GM12878 (cell line): ENCODE measurements around the gene GSK3A. TPM values are rescaled to one million over a fixed set of nuclear protein-coding genes. Genes with fewer than 3 reads are reported as not detected.

Experiments used
- CHD2 ChIP-seq: IDR thresholded peaks from 2 replicates; pipeline ENCODE4 v1.6.1; 2011; ENCODE audit warnings: low read depth, low read length, improper control_type of control experiment, borderline replicate concordance
- CREB1 ChIP-seq: IDR thresholded peaks from 2 replicates; pipeline ENCODE4 v1.6.1; 2012; ENCODE audit warnings: low read depth, mild to moderate bottlenecking, inconsistent platforms
- EGR1 ChIP-seq, 2 experiments: IDR thresholded peaks; 1 replicate in 1 of 2; 2 replicates in 1 of 2; pipeline ENCODE4 v1.6.1; 2011 to 2012; ENCODE audit warnings: low read depth in 2 of 2, low read length in 2 of 2, borderline replicate concordance in 1 of 2, mild to moderate bottlenecking in 1 of 2, moderate library complexity in 1 of 2
- HDGF ChIP-seq: fragments of 450-650 bp; IDR thresholded peaks from 2 replicates; pipeline ENCODE4 v1.6.1; 2016; ENCODE audit warnings: antibody characterized with exemption
- IKZF1 ChIP-seq: fragments of 450-650 bp; conservative IDR thresholded peaks from 2 replicates; pipeline ENCODE4 v1.6.1; 2017; ENCODE audit warnings: antibody characterized with exemption, mild to moderate bottlenecking
- IRF4 ChIP-seq: IDR thresholded peaks from 2 replicates; pipeline ENCODE4 v1.6.1; 2011; ENCODE audit warnings: low read depth, low read length
- JUNB ChIP-seq: IDR thresholded peaks from 2 replicates; pipeline ENCODE4 v1.6.1; 2016; ENCODE audit warnings: antibody characterized with exemption, mild to moderate bottlenecking
- NR2F1 ChIP-seq: fragments of 450-650 bp; conservative IDR thresholded peaks from 2 replicates; pipeline ENCODE4 v1.6.1; 2017; ENCODE audit warnings: mild to moderate bottlenecking
- POLR2A ChIP-seq: IDR thresholded peaks from 2 replicates; pipeline ENCODE4 v1.6.1; 2011; ENCODE audit warnings: low read depth, mild to moderate bottlenecking, low read length
- REST ChIP-seq: IDR thresholded peaks from 2 replicates; pipeline ENCODE4 v1.6.1; 2012; ENCODE audit warnings: mild to moderate bottlenecking, low read depth, low read length
- SIN3A ChIP-seq: IDR thresholded peaks from 2 replicates; pipeline ENCODE4 v1.6.1; 2012; ENCODE audit warnings: low read depth, low read length, improper control_type of control experiment
- polyA plus RNA-seq, 11 experiments: library from polyadenylated mRNA; depleted of rRNA in 4 of 11; unstranded in 6 of 11; stranded (reverse) in 5 of 11; fragments of >200 nt; fragmentation: Nextera tagmentation in 4 of 11; fragmentation: Illumina TruSeq in 1 of 11; extraction: Ambion mirVana in 4 of 11; extraction: Trizol in 1 of 11; gene quantifications; 1 replicate in 1 of 11; 2 replicates in 10 of 11; pipeline versions ENCODE4 v1.2.1 to v1.2.3, GENCODE V29; 2011 to 2016; ENCODE audit warnings: inconsistent platforms in 2 of 11, missing spikeins in 2 of 11, low read depth in 1 of 11
- total RNA-seq, 4 experiments: library from RNA; depleted of rRNA in 3 of 4; stranded (reverse); fragments of >200 nt in 3 of 4; fragmentation: Illumina TruSeq in 1 of 4; extraction: Trizol in 1 of 4; gene quantifications; 2 replicates each; pipeline versions ENCODE4 v1.2.1 to v1.2.3, GENCODE V29; 2013 to 2021
- TF ChIP-seq, protein P1 (sequence below): fragments of 450-650 bp; IDR thresholded peaks from 2 replicates; pipeline ENCODE4 v1.6.1; 2016; ENCODE audit warnings: mild to moderate bottlenecking
- TF ChIP-seq, protein P2 (sequence below), 3 experiments: IDR thresholded peaks in 2 of 3; conservative IDR thresholded peaks in 1 of 3; 2 replicates each; pipeline ENCODE4 v1.5.1; 2011; ENCODE audit warnings: low read depth in 3 of 3, low read length in 3 of 3, mild to moderate bottlenecking in 3 of 3, control low read depth in 2 of 3, moderate library complexity in 2 of 3, inconsistent platforms in 1 of 3, mixed read lengths in 1 of 3; ENCODE audit not compliant: control insufficient read depth in 2 of 3, insufficient read depth in 1 of 3; ENCODE audit errors: extremely low read depth in 1 of 3

Gene GSK3A
- total and polyA plus RNA-seq, 10 of the 15 experiments (the other 5 are each of a cell fraction or from before 2014, with no cell fraction given): 1.00 to 47.9 (median 15.2) TPM

GRCh38 chr19:42217520-42218437 lies 24.6 kb downstream of the GSK3A start, which contains the start of gene DEDD2 (continued):
- TF ChIP-seq EGR1 (IDR thresholded peaks at IDR 0.05; ENCODE audit: borderline replicate concordance in 1 of 2, low read depth in 2 of 2, low read length in 2 of 2): 0 out of 3 replicates have a peak, but pooled peaks of 1 of the 2 experiments have one; percentile 33
- peak; percentile 92 for TF ChIP-seq SIN3A
- TF ChIP-seq IRF4: 0 out of 2 replicates have a peak, but pooled peaks have one; percentile 5
- TF ChIP-seq REST: no peak
- TF ChIP-seq CHD2: peak; percentile 37; the same call in 1 of the 2 replicates
- TF ChIP-seq CREB1: peak; percentile 88
- peak; percentile 80 for TF ChIP-seq POLR2A
- no peak for TF ChIP-seq JUNB
- TF ChIP-seq IKZF1: peak; percentile 96
- 0 out of 2 replicates have a peak, but pooled peaks have one; percentile 5 for TF ChIP-seq NR2F1
- TF ChIP-seq, protein P1, sequence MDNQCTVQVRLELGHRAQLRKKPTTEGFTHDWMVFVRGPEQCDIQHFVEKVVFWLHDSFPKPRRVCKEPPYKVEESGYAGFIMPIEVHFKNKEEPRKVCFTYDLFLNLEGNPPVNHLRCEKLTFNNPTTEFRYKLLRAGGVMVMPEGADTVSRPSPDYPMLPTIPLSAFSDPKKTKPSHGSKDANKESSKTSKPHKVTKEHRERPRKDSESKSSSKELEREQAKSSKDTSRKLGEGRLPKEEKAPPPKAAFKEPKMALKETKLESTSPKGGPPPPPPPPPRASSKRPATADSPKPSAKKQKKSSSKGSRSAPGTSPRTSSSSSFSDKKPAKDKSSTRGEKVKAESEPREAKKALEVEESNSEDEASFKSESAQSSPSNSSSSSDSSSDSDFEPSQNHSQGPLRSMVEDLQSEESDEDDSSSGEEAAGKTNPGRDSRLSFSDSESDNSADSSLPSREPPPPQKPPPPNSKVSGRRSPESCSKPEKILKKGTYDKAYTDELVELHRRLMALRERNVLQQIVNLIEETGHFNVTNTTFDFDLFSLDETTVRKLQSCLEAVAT: no peak; the same call in 1 of the 2 replicates
- peak; percentile 85 for TF ChIP-seq HDGF
- TF ChIP-seq, protein P2, sequence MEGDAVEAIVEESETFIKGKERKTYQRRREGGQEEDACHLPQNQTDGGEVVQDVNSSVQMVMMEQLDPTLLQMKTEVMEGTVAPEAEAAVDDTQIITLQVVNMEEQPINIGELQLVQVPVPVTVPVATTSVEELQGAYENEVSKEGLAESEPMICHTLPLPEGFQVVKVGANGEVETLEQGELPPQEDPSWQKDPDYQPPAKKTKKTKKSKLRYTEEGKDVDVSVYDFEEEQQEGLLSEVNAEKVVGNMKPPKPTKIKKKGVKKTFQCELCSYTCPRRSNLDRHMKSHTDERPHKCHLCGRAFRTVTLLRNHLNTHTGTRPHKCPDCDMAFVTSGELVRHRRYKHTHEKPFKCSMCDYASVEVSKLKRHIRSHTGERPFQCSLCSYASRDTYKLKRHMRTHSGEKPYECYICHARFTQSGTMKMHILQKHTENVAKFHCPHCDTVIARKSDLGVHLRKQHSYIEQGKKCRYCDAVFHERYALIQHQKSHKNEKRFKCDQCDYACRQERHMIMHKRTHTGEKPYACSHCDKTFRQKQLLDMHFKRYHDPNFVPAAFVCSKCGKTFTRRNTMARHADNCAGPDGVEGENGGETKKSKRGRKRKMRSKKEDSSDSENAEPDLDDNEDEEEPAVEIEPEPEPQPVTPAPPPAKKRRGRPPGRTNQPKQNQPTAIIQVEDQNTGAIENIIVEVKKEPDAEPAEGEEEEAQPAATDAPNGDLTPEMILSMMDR (IDR thresholded peaks at IDR 0.05 in 2 of 3, conservative IDR thresholded peaks at IDR 0.05 in 1 of 3; ENCODE audit: control insufficient read depth in 2 of 3, extremely low read depth in 1 of 3, insufficient read depth in 1 of 3, low read depth in 3 of 3, low read length in 3 of 3): 0 out of 6 replicates have a peak, but pooled peaks of 1 of the 3 experiments have one; percentile 4
- TF ChIP-seq, all 136 proteins: peak for 29
